ENCODE results near the gene ORMDL3.

ORMDL3 gene

DNA sequence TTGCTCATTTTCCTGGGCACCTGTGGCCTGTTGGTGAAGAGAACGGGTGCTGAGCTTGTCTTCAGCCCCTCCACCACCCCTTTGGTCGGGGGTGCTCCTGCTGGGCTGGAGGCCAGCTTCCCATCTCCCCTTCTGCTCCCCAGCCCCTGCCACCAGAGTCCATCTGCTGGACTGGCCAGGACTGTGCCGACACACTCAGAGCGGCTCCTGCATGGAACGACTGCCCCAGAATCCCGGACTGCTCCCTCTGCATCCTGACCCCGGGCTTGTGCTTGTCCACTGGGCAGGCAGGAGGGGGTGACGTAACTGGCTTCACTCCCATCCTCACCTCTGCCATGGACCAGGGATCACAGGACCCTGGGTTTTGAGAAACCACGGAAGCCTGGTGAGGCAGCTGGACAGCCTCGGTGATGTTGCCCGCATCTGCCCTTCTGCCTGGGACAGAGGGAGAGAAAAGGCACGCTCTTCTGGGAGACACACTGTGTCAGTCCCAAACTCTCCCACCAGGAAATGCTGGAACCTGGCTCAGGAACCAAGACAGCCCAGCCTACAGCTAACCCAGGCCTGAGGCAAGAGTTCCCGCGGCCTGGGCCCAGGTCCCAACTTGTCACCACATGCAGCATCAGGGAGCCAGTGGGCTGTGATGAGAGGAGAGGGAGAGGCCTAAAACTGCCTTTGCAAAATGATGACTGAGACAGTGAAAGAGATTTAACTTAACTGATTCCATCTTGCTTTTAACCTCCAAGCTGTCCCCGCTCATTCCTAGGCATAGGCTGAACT is 19.3 kb upstream of the ORMDL3 start:
- Histone ChIP-seq H3K4me1 (ENCODE audit: control insufficient read depth, insufficient read depth, low read length) (peaks cover 4% of the 10 kb centered on the region), H3K27me3 (ENCODE audit: control insufficient read depth, insufficient read depth, low read length) (no peaks in the 10 kb centered on the region), H3K9me3 (ENCODE audit: control insufficient read depth, low read length) (no peaks in the 10 kb centered on the region), H3K9ac (ENCODE audit: low read length) (no peak overlapping the region), H3K36me3 (ENCODE audit: control insufficient read depth, insufficient read depth, low read length) (no peaks in the 10 kb centered on the region), H3K4me3 (ENCODE audit: low read length) (no peak overlapping the region)

- Histone ChIP-seq H3K9ac (ENCODE audit: low read length) (no peak overlapping the region), H3K9me3 (ENCODE audit: control insufficient read depth, low read length) (no peaks in the 10 kb centered on the region), H3K4me1 (ENCODE audit: control insufficient read depth, insufficient read depth, low read length) (peaks cover 4% of the 10 kb centered on the region), H3K4me3 (ENCODE audit: low read length) (no peak overlapping the region), H3K36me3 (ENCODE audit: control insufficient read depth, insufficient read depth, low read length) (no peaks in the 10 kb centered on the region), H3K27me3 (ENCODE audit: control insufficient read depth, insufficient read depth, low read length) (no peaks in the 10 kb centered on the region)
Observed at GRCh38 chr17:39944393-39944711, 17.0 kb upstream of the ORMDL3 start.

DNA sequence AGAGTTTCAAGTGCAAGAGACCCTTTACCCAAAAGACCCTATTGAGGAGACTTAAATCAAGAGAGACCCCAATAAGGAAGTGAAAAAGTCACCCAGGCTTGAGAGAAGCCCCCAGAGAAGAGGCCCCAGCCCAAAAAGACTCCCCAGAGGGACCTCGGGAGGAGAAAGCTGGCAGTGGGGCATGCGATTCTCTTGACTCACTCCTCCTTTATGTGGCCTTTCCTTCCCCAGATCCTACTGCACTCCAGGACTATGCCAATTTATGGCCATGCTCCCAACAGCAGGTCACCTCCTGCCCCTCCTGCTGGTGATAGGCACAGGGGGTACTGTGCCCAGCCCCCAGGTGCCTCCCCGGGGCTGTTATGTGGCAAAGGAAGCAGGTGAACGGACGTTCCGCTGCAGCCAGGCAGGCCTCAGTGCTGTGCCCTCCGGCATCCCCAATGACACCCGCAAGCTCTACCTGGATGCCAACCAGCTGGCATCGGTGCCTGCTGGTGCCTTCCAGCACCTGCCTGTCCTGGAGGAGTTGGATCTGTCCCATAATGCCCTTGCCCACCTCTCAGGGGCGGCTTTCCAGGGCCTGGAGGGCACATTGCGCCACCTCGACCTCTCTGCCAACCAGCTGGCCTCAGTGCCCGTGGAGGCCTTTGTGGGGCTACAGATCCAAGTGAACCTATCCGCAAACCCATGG is 16.4 kb upstream of the ORMDL3 start:
- Histone ChIP-seq H3K36me3 (ENCODE audit: control insufficient read depth, insufficient read depth, low read length) (no peaks in the 10 kb centered on the region), H3K4me3 (ENCODE audit: low read length) (no peak overlapping the region), H3K27me3 (ENCODE audit: control insufficient read depth, insufficient read depth, low read length) (no peaks in the 10 kb centered on the region), H3K4me1 (ENCODE audit: control insufficient read depth, insufficient read depth, low read length) (peaks cover 1% of the 10 kb centered on the region), H3K9me3 (ENCODE audit: control insufficient read depth, low read length) (no peaks in the 10 kb centered on the region), H3K9ac (ENCODE audit: low read length) (no peak overlapping the region)

DNA sequence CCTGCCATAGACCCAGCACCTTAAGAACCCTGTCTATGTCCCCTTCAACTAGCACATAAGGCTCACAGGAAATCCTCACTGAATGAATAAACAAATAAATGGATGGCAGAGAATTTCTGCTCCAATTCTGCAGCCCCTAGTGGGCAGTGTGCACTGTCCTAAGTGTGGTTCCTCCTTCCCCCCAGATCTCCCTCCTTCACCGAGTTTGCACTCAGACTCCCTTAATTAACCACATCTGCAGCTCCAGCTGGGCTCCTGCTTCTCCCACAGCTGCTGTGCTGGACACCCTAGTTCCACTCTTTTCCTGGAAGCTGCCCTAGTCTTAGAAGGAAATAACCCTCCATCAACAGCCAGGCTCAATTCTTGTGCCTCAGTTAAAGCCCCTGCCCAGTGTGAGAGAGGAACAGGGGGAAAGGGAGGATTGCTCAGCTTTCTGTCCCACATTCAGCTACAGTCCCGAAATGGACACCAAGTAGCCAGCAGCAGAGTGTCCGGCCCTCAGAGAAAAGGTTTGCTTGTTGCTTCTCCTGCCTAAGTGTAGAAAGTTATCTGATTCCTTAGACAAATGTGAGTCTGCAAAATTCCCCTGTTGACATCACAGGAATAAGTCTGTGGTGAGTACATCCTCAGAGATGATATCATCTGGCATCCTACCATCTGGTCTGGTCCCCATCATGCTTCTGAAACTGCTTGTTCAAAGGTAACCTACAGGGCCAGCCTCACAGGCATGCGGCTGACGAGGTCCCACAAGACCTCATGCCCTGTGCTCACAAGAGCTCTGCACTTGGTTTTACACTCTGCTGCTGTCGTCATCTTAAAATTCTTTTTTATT is 12.4 kb upstream of the ORMDL3 start:
- H3K36me3 ChIP-seq (ENCODE audit: control insufficient read depth, insufficient read depth, low read length): no peaks in the 10 kb centered on the region
- H3K27me3 ChIP-seq (ENCODE audit: control insufficient read depth, insufficient read depth, low read length): no peaks in the 10 kb centered on the region

DNA sequence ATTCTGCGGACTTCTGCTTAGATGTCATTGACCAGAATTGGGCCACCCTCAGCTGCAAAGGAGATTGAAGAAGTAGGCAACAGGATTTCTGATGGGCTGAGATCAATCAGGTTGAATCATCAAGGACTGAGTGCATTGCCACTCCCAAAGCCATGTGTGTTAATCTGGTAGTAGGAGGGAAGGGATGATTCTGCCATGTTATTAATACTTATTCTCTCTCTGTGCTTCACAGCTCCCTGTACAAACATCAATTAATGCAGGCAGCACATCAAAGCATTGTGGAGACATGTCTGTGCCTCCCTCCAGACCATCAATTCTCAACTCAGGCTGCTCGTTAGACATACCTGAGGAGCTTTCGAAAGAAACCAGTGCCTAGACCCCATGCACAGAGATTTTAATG is 11.7 kb upstream of the ORMDL3 start:
- Histone ChIP-seq H3K36me3 (ENCODE audit: control insufficient read depth, insufficient read depth, low read length) (no peaks in the 10 kb centered on the region), H3K9ac (ENCODE audit: low read length) (no peak overlapping the region), H3K9me3 (ENCODE audit: control insufficient read depth, low read length) (no peaks in the 10 kb centered on the region)

More for the DNA sequence above, 12.4 kb upstream of the ORMDL3 start:
- H3K4me1 ChIP-seq (ENCODE audit: control insufficient read depth, insufficient read depth, low read length): no peaks in the 10 kb centered on the region
- H3K4me3 ChIP-seq (ENCODE audit: low read length): no peak overlapping the region
- H3K9ac ChIP-seq (ENCODE audit: low read length): no peak overlapping the region
- H3K9me3 ChIP-seq (ENCODE audit: control insufficient read depth, low read length): no peaks in the 10 kb centered on the region

DNA sequence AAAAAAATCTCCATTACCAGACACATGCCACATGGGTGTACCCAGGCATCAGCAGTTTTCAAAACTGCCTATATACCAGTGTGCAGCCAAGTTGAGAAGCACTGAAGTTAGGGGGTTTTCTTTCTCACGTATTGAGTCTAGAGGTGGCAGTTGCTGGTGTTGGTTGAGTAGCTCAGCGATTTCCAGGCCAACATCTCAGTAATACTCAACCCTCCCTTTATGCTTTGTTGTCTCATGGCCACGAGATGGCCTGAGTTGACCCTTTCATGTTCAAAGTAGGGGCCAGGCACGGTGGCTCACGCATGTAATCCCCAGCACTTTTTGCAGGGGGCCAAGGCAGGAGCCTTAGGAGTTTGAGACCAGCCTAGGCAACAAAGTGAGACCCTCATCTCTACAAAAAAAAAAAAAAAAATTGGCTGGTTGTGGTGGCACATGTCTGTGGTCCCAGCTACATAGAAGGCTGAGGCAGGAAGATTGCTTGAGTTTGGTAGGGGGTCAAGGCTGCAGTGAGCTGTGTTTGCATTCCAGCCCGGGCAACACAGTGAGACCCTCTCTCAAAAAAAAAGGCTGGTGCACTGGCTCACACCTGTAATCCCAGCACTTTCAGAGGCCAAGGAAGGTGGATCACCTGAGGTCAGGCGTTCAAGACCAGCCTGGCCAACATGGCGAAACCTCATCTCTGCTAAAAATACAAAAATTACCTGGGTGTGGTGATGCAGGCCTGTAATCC is 10.9 kb upstream of the ORMDL3 start:
- Histone ChIP-seq H3K4me3 (ENCODE audit: low read length) (no peak overlapping the region), H3K9ac (ENCODE audit: low read length) (no peak overlapping the region), H3K36me3 (ENCODE audit: control insufficient read depth, insufficient read depth, low read length) (no peaks in the 10 kb centered on the region), H3K4me1 (ENCODE audit: control insufficient read depth, insufficient read depth, low read length) (peaks cover 6% of the 10 kb centered on the region), H3K27me3 (ENCODE audit: control insufficient read depth, insufficient read depth, low read length) (no peaks in the 10 kb centered on the region), H3K9me3 (ENCODE audit: control insufficient read depth, low read length) (no peaks in the 10 kb centered on the region)

More for the DNA sequence above, 11.7 kb upstream of the ORMDL3 start:
- Histone ChIP-seq H3K27me3 (ENCODE audit: control insufficient read depth, insufficient read depth, low read length) (no peaks in the 10 kb centered on the region), H3K4me1 (ENCODE audit: control insufficient read depth, insufficient read depth, low read length) (peaks cover 4% of the 10 kb centered on the region), H3K4me3 (ENCODE audit: low read length) (no peak overlapping the region)

GRCh38 chr17:39937447-39937846 is 10.0 kb upstream of the ORMDL3 start:
- Histone ChIP-seq H3K27me3 (ENCODE audit: control insufficient read depth, insufficient read depth, low read length) (no peaks in the 10 kb centered on the region), H3K9ac (ENCODE audit: low read length) (no peak overlapping the region), H3K4me1 (ENCODE audit: control insufficient read depth, insufficient read depth, low read length) (peaks cover 6% of the 10 kb centered on the region), H3K4me3 (ENCODE audit: low read length) (no peak overlapping the region), H3K36me3 (ENCODE audit: control insufficient read depth, insufficient read depth, low read length) (no peaks in the 10 kb centered on the region), H3K9me3 (ENCODE audit: control insufficient read depth, low read length) (no peaks in the 10 kb centered on the region)

DNA sequence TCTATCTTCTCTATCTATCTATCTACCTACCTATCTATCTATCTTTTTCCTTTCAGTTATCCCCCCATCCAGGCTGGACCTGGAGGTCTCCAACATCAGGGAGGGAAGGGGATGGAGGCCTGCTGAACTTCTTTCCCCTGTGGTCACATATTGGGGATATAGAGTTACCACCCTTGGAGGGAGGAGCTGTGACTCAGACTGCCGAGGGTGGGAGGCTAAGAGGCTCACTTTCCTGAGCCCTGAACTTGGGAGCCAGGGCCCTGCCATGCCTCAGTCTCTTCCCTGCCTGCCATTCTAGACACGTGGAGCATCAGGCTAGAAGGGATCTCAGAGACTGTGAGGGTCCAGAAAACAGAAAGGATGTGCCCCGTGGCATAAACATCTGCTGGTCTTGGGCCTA is 8.5 kb upstream of the ORMDL3 start:
- H3K9me3 ChIP-seq (ENCODE audit: control insufficient read depth, low read length): no peaks in the 10 kb centered on the region
- H3K4me3 ChIP-seq (ENCODE audit: low read length): no peak overlapping the region
- H3K27me3 ChIP-seq (ENCODE audit: control insufficient read depth, insufficient read depth, low read length): no peaks in the 10 kb centered on the region
- peaks cover 6% of the 10 kb centered on the region for H3K4me1 ChIP-seq (ENCODE audit: control insufficient read depth, insufficient read depth, low read length)
- H3K36me3 ChIP-seq (ENCODE audit: control insufficient read depth, insufficient read depth, low read length): no peaks in the 10 kb centered on the region
- no peak overlapping the region for H3K9ac ChIP-seq (ENCODE audit: low read length)

DNA sequence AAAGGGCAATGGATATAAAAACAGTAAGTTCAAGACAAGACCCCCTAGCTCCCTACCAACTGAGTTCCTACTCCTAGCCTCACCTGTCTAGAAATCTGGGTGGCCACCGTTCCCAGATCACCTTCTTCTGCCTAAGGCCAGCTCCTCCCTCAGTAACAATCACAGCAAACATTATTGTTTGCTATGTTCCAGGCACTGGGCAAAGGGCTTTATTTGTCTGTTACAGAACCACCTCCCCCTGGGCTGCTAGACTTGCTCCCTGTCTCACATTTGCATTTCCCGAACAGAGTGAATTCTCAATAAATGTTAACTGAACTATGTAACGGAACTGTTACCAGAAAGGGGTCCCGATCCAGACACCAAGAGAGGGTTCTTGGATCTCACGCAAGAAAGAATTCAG is 6.9 kb upstream of the ORMDL3 start:
- Histone ChIP-seq H3K4me3 (ENCODE audit: low read length) (no peak overlapping the region), H3K9me3 (ENCODE audit: control insufficient read depth, low read length) (no peaks in the 10 kb centered on the region), H3K36me3 (ENCODE audit: control insufficient read depth, insufficient read depth, low read length) (no peaks in the 10 kb centered on the region), H3K9ac (ENCODE audit: low read length) (no peak overlapping the region), H3K27me3 (ENCODE audit: control insufficient read depth, insufficient read depth, low read length) (no peaks in the 10 kb centered on the region), H3K4me1 (ENCODE audit: control insufficient read depth, insufficient read depth, low read length) (peaks cover 6% of the 10 kb centered on the region)

GRCh38 chr17:39933912-39934311 is 6.5 kb upstream of the ORMDL3 start:
- Histone ChIP-seq H3K9me3 (ENCODE audit: control insufficient read depth, low read length) (no peaks in the 10 kb centered on the region), H3K9ac (ENCODE audit: low read length) (no peak overlapping the region), H3K27me3 (ENCODE audit: control insufficient read depth, insufficient read depth, low read length) (no peaks in the 10 kb centered on the region), H3K4me1 (ENCODE audit: control insufficient read depth, insufficient read depth, low read length) (peaks cover 7% of the 10 kb centered on the region), H3K4me3 (ENCODE audit: low read length) (no peak overlapping the region), H3K36me3 (ENCODE audit: control insufficient read depth, insufficient read depth, low read length) (no peaks in the 10 kb centered on the region)

- H3K4me3 ChIP-seq (ENCODE audit: low read length): no peak overlapping the region
- no peaks in the 10 kb centered on the region for H3K27me3 ChIP-seq (ENCODE audit: control insufficient read depth, insufficient read depth, low read length)
- H3K9ac ChIP-seq (ENCODE audit: low read length): no peak overlapping the region
- peaks cover 38% of the 10 kb centered on the region for H3K4me1 ChIP-seq (ENCODE audit: control insufficient read depth, insufficient read depth, low read length)
- H3K9me3 ChIP-seq (ENCODE audit: control insufficient read depth, low read length): no peaks in the 10 kb centered on the region
- no peaks in the 10 kb centered on the region for H3K36me3 ChIP-seq (ENCODE audit: control insufficient read depth, insufficient read depth, low read length)
Observed at GRCh38 chr17:39929646-39930407, 2.4 kb upstream of the ORMDL3 start.
